SJCRH30 (cell line): ENCODE results near the gene SYNGR4. TPM values are rescaled to one million over a fixed set of nuclear protein-coding genes. Genes with fewer than 3 reads are reported as not detected.
"Not testable (repeated sequence)": the region's sequence is repeated elsewhere in the genome, so short reads cannot be mapped to it uniquely, and the experiment has no call there.

Experiments
- DNase-seq, 2 experiments: peaks; one replicate each; pipeline ENCODE4 v3.0.0-alpha.2; 2015 to 2020
- H3K27ac ChIP-seq: fragments of 250-450 bp; sonication (Bioruptor Pico); 2 replicates; pipeline ENCODE4 v1.5.1; 2020; ENCODE audit warnings: mild to moderate bottlenecking, moderate library complexity
- H3K27me3 ChIP-seq: fragments of 250-450 bp; sonication (Bioruptor Pico); 2 replicates; pipeline ENCODE4 v1.5.1; 2020; ENCODE audit warnings: mild to moderate bottlenecking, moderate library complexity
- H3K36me3 ChIP-seq: fragments of 250-450 bp; sonication (Bioruptor Pico); 2 replicates; pipeline ENCODE4 v1.5.1; 2020; ENCODE audit warnings: mild to moderate bottlenecking, moderate library complexity
- H3K4me1 ChIP-seq: fragments of 250-450 bp; sonication (Bioruptor Pico); 2 replicates; pipeline ENCODE4 v1.5.1; 2020; ENCODE audit warnings: mild to moderate bottlenecking, moderate library complexity
- H3K4me3 ChIP-seq: fragments of 250-450 bp; sonication (Bioruptor Pico); 2 replicates; pipeline ENCODE4 v1.5.1; 2020; ENCODE audit warnings: mild to moderate bottlenecking, moderate library complexity
- H3K9me3 ChIP-seq: fragments of 250-450 bp; sonication (Bioruptor Pico); replicated peaks from 2 replicates; pipeline ENCODE4 v1.5.1; 2020; ENCODE audit warnings: mild to moderate bottlenecking, moderate library complexity
- total RNA-seq: library from RNA; depleted of rRNA; stranded (reverse); fragments of >200 nt; shearing (Covaris generic); gene quantifications from 2 replicates; pipeline ENCODE4 v1.2.3, GENCODE V29; 2014

Gene SYNGR4
- total RNA-seq, 1 experiment from 2014 or later, result not detected

DNA sequence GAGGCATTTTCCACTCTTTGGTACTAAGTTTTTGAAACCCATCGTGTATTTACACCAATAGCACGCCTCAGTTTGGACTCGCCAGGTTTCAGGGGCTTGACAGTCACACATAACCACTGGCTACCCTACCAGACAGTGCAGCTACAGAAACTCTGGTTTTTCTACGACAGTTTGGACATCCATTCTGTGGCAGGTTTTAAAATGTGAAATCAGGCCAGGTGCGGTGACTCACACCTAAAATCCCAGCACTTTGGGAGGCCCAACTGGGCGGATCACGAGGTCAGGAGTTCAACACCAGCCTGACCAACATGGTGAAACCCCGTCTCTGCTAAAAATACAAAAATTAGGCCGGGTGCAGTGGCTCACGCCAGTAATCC, 14.0 kb downstream of the SYNGR4 start:
- DNase-seq, result no peak
- Histone ChIP-seq H3K9me3 (no peaks in the 10 kb centered on the region), H3K27me3 (no peaks in the 10 kb centered on the region), H3K4me1 (no peaks in the 10 kb centered on the region), H3K4me3 (no peak overlapping the region), H3K27ac (no peak overlapping the region), H3K36me3 (peaks cover 3% of the 10 kb centered on the region; the same call in 1 of the 2 replicates)

DNA sequence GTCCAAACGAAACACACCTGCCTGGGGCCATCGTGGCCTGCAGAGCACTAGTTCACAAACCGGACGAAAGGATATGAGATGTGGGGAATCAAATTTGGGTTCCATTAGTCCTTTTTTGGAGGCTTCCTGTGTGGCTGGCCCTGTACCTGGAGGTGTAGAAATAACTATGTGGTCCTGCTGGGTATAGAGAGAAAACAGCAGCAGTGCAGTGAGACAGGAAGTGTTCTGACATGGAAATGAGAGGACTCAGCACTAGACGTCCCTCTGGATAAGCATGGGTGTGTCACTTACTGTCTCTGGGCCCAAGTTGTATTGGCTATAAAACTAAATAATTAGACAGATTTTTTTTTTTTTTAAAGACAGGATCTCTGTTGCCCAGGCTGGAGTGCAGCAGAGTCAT, 14.9 kb downstream of the SYNGR4 start:
- Histone ChIP-seq H3K9me3 (no peaks in the 10 kb centered on the region), H3K4me1 (no peaks in the 10 kb centered on the region), H3K27me3 (no peaks in the 10 kb centered on the region), H3K27ac (no peak overlapping the region), H3K4me3 (no peak overlapping the region), H3K36me3 (peaks cover 11% of the 10 kb centered on the region; the same call in 1 of the 2 replicates)
- DNase-seq, result no peak

DNA sequence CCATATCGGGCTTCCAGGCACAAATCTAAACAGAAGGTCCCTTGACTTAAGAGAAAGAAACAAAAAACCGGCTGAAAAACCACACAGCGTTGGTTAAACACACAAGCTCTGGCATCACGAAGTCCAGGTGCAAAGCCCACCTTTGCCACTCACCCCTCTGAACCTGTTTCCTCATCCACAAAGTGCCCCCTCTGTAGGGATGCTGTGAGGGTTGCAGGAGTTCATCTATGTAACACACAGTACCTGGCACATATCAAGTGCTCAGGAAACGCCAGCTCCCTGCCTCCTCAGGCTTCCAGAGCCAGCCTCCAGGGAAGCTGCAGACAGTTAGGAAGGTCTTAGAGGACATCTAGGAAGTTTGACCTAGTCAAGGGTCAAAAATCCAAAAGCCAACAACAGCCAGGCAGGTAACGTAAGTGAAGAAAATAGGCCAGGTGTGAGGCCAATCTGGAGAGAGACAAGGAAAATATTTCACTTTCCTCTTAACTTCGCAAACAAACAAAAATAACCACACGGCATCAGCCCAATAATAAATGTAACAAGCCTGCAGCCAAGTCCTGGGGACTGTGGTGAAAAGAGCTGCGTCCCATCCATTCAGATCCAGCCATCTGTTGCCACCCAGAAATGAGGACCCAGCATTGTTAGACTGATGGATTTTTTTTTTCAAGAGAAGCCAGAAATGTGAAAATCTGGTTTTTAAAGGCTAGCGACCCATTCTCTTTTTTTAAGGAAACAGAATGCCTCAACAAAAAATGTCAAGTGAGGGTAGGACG, 17.2 kb downstream of the SYNGR4 start:
- no peaks in the 10 kb centered on the region for H3K27me3 ChIP-seq
- no peak overlapping the region for H3K27ac ChIP-seq
- H3K36me3 ChIP-seq, result peaks cover 23% of the 10 kb centered on the region
- H3K4me1 ChIP-seq, result no peaks in the 10 kb centered on the region
- no peak overlapping the region for H3K4me3 ChIP-seq
- H3K9me3 ChIP-seq, result no peaks in the 10 kb centered on the region
- DNase-seq, result no peak

- Histone ChIP-seq H3K4me3 (no peak overlapping the region), H3K9me3 (no peaks in the 10 kb centered on the region), H3K4me1 (no peaks in the 10 kb centered on the region), H3K27ac (no peak overlapping the region), H3K36me3 (peaks cover 26% of the 10 kb centered on the region), H3K27me3 (no peaks in the 10 kb centered on the region)
- no peak for DNase-seq
These were observed 18.1 kb downstream of the SYNGR4 start for GRCh38 chr19:48382286-48382685.

DNA sequence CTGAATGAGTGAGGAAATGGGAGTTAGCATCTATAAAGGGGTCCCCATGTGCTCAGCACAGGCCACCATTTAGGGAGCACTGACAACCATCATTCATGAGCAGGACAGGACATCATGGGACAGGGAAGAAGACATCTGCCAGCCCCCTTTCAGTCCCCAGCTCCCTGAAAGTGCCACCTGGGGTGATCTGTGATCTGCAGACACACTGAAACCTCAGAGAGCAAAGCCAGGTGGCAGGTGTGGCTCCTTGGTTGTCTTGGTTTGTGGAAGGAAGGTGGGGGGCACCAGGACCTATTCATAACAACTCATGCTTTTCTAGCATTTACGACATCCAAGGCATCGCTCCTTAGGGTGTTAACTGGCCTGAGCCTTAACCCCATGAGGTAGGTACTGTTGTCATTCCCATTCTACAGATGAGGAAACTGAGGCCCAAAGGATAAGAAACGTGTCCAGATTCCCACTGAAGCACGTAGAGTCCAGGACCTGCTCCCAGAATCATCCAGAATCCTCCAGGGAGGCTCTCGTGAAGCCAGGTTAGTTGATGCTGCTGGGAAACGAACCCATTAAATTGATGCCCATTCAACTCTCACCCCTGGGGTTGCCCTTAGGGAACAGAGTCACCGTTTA, 21.4 kb downstream of the SYNGR4 start:
- no peak overlapping the region for H3K4me3 ChIP-seq
- no peaks in the 10 kb centered on the region for H3K9me3 ChIP-seq
- no peak for DNase-seq
- peaks cover 45% of the 10 kb centered on the region for H3K36me3 ChIP-seq
- no peaks in the 10 kb centered on the region for H3K27me3 ChIP-seq
- no peaks in the 10 kb centered on the region for H3K4me1 ChIP-seq
- no peak overlapping the region for H3K27ac ChIP-seq

- Histone ChIP-seq H3K27me3 (no peaks in the 10 kb centered on the region), H3K27ac (no peak overlapping the region), H3K4me3 (no peak overlapping the region), H3K9me3 (no peaks in the 10 kb centered on the region), H3K4me1 (no peaks in the 10 kb centered on the region), H3K36me3 (peaks cover 45% of the 10 kb centered on the region)
- no peak for DNase-seq
These were observed 22.8 kb downstream of the SYNGR4 start for GRCh38 chr19:48386981-48387380.

DNA sequence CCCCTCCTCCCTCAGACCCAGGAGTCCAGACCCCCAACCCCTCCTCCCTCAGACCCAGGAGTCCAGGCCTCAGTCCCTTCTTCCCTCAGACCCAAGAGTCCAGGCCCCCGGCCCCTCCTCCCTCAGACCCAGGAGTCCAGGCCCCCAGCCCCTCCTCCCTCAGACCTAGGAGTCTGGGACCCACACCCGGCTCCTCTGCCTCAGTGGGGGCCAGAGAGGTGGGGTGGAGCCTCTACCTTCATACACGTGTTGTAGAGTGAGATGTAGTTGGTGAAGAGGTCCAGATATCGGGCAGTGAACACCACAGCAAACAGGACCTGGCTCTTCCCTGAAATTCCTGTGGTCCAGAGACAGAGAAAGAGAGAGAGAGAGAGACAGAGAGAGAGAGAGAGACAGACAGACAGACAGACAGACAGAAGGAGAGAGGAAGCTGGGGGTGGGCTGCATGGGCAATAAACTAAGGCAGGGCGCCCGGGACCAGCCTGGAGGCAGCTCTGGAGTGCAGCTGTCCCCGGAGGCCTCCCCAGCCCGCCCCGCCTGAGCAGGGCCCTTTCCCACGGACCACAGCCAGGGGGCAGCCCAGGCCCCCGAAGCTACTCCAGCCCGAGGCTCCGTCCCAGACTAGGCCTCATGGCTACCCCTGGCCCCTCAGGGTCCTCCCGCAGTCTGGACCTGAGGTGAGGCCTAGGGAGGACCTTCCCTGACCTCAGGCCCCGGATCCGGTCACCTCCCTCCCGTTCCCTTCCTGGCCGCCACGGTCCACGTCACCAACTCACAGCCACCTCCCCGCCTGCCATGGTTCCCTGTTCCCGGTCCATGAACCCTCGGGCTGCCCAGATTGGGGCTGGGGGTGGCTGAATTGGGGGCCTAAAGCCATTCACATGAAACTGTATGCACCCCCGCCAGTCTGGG, 26.3 kb downstream of the SYNGR4 start:
- H3K4me3 ChIP-seq, result peak overlapping the region; percentile 84
- H3K9me3 ChIP-seq, result no peaks in the 10 kb centered on the region
- H3K4me1 ChIP-seq, result 0 out of 2 replicates have a peak, but pooled peaks cover 2% of the 10 kb centered on the region
- peak; percentile 79 to 82 for DNase-seq
- peaks cover 26% of the 10 kb centered on the region for H3K27me3 ChIP-seq
- peaks cover 26% of the 10 kb centered on the region for H3K36me3 ChIP-seq
- H3K27ac ChIP-seq, result peak overlapping the region; percentile 89

DNA sequence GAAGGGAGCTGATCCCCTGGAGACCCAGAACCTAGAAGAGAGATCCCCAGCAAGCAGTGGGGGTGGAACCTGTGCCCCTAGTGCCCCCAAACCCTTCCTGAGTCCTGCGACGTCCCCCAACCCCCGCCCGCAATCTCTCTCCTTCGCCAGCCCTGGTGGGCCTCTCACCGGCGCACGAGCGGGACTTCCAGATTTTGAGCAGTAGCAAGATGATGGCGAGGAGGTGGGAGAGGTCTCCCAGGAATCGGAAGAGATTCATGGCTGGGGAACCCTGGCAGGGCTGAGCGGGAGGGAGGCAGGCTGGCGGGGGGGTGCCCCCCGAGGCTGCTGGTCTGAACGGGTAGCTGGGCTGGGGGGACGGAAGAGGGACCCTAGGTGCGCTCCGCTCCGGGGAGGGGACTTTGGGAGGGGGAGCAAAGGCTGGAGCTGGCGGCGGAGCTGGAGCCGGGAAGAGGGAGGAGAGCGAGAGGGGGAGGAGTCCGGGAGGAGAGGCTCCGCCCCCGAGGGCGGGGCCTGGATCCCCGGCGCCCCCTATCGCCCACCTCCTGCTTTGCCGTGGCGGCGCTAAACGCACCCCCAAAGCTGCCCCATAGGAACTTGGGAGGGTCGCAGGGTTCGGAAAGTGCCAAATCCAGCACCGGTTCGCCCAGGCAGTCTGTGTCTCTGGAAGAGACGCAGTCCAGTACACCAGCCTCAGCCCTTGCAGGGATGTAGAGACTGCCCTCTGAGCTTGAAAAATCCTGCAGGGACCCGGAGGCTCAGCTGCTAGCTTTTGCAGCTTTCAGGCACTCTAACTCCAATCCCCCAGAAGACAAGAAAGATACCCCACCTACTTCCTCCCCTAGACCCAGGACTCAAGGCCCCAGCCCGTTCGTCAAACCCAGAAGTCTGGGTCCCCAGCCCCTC, 27.2 kb downstream of the SYNGR4 start, which contains the start of gene KDELR1:
Gene KDELR1, minus strand, starts transcription at position 452 of the 906 bp plus-strand sequence. Its CDS starts 193 bp downstream, at position 259.
- peak within 1 kb of the TSS; percentile 84 for H3K4me3 ChIP-seq
- peak within 1 kb of the TSS; percentile 89 for H3K27ac ChIP-seq
- H3K36me3 ChIP-seq, result peaks cover 22% of the 10 kb centered on the region
- no peaks in the 10 kb centered on the region for H3K9me3 ChIP-seq
- DNase-seq, result peak; percentile 70 to 83
- H3K27me3 ChIP-seq, result peaks cover 32% of the 10 kb centered on the region
- H3K4me1 ChIP-seq, result peaks cover 5% of the 10 kb centered on the region; the same call in 1 of the 2 replicates

- Histone ChIP-seq H3K27me3 (peaks cover 38% of the 10 kb centered on the region), H3K4me1 (peaks cover 10% of the 10 kb centered on the region; the same call in 1 of the 2 replicates), H3K36me3 (peaks cover 22% of the 10 kb centered on the region)
- DNase-seq, H3K27ac ChIP-seq, H3K4me3 ChIP-seq, H3K9me3 ChIP-seq: not testable (repeated sequence)
These were observed 27.8 kb downstream of the SYNGR4 start for GRCh38 chr19:48392006-48392344.

DNA sequence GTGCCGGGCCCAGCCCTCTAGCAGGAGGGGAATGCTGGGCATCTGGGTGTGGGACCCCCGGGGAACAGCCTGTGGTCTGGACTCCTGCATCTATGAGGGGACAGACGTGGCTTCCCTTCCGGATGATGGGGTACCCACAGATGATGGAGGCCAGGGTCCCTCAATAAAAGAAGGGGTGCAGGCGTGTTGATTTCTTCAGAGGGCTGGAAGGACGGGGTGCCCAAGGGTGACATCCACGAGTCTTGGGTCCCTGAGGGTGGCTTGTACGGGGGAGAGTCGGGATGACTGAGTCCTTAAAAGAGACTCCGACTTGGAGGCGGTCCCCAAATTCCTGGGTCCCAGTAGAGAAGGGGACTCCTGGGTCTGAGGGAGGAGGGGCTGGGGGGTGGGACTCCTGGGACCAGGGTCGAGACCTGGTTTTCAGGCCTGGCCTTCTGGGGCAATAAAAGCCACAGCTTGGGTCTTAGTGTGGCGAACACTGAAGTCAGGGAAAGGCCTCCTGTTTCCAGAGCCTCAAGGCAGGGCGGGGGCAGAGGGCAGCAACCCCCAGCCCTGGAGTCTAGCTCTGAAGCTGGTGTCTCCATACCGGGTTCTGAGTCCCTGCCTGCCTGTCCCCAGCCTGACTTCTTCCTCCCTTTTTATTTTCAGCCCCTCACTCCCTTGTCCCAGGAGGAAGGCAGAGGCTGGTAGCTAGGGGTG, 28.8 kb downstream of the SYNGR4 start:
- no peaks in the 10 kb centered on the region for H3K9me3 ChIP-seq
- H3K27ac ChIP-seq, result no peak overlapping the region
- peaks cover 43% of the 10 kb centered on the region for H3K27me3 ChIP-seq
- DNase-seq, result no peak
- no peak overlapping the region for H3K4me3 ChIP-seq
- H3K4me1 ChIP-seq, result peaks cover 13% of the 10 kb centered on the region; the same call in 1 of the 2 replicates
- H3K36me3 ChIP-seq, result peaks cover 12% of the 10 kb centered on the region

GRCh38 chr19:48393559-48394330, 29.6 kb downstream of the SYNGR4 start, which contains the start of gene GRIN2D:
Gene GRIN2D (plus strand): TSS chr19:48393668. CDS start chr19:48398393, 4,725 bp downstream.
- Histone ChIP-seq H3K4me3 (peak within 1 kb of the TSS; percentile 23; the same call in 1 of the 2 replicates), H3K27ac (no peak within 1 kb of the TSS), H3K4me1 (peaks cover 13% of the 10 kb centered on the region; the same call in 1 of the 2 replicates), H3K9me3 (no peaks in the 10 kb centered on the region), H3K36me3 (peaks cover 6% of the 10 kb centered on the region; the same call in 1 of the 2 replicates), H3K27me3 (peaks cover 43% of the 10 kb centered on the region)
- peak; percentile 34 to 44 for DNase-seq

- Histone ChIP-seq H3K36me3 (no peaks in the 10 kb centered on the region), H3K4me1 (peaks cover 13% of the 10 kb centered on the region; the same call in 1 of the 2 replicates), H3K27ac (no peak overlapping the region), H3K27me3 (peaks cover 43% of the 10 kb centered on the region), H3K4me3 (no peak overlapping the region), H3K9me3 (no peaks in the 10 kb centered on the region)
- DNase-seq, result no peak
These were observed 30.4 kb downstream of the SYNGR4 start for GRCh38 chr19:48394331-48395169.
